ENCODE results near the gene NR2F2.

- TF ChIP-seq CTCF (IDR thresholded peaks at IDR 0.05 in 4 of 5, conservative IDR thresholded peaks at IDR 0.05 in 1 of 5): no peak
- TF ChIP-seq POLR2A (IDR thresholded peaks at IDR 0.05): no peak
These were observed 10.4 kb downstream of the NR2F2 start for GRCh38 chr15:96340598-96341512.
